Activated CD4-positive, alpha-beta memory T cell treated with anti-CD3 and anti-CD28 coated beads, Interleukin-2, amount 10 ng/mL, durations not matched to agents 7 days and 5 days (primary cell): Measurements from ENCODE around the gene PGP. TPM values are rescaled to one million over a fixed set of nuclear protein-coding genes. Genes with fewer than 3 reads are reported as not detected.
"Not testable (repeated sequence)": the region's sequence is repeated elsewhere in the genome, so short reads cannot be mapped to it uniquely, and the experiment has no call there.

Experiments
- CTCF ChIA-PET: fragments of 350-600 bp; sonication (Branson Sonifier 250); formaldehyde crosslinking; loops from one replicate; lab custom pipeline; 2021; ENCODE audit warnings: antibody characterized with exemption, inconsistent platforms; lab: Charles Lee
- POLR2A ChIA-PET: fragments of 350-600 bp; sonication (Branson Sonifier 250); formaldehyde crosslinking; loops from one replicate; lab custom pipeline; 2021; ENCODE audit warnings: antibody characterized with exemption; lab: Charles Lee
- DNase-seq: peaks from one replicate; pipeline ENCODE4 v3.0.0-alpha.2; 2020
- H3K27ac Mint-ChIP-seq: one replicate; pipeline ENCODE4 v1.8.0; 2021; ENCODE audit warnings: mild to moderate bottlenecking, mixed read lengths
- H3K27me3 Mint-ChIP-seq: one replicate; pipeline ENCODE4 v1.8.0; 2021; ENCODE audit warnings: mixed read lengths
- H3K36me3 Mint-ChIP-seq: one replicate; pipeline ENCODE4 v1.8.0; 2021; ENCODE audit warnings: low read depth, mixed read lengths
- H3K4me1 Mint-ChIP-seq: one replicate; pipeline ENCODE4 v1.8.0; 2021; ENCODE audit warnings: mixed read lengths
- H3K4me3 Mint-ChIP-seq: one replicate; pipeline ENCODE4 v1.8.0; 2021; ENCODE audit warnings: mild to moderate bottlenecking, mixed read lengths
- H3K9me3 Mint-ChIP-seq: one replicate; pipeline ENCODE4 v1.8.0; 2021; ENCODE audit warnings: mixed read lengths
- total RNA-seq, 2 experiments: library from RNA; stranded (reverse); gene quantifications; one replicate each; pipeline ENCODE4 v1.2.3, GENCODE V29; 2021

PGP gene
- total RNA-seq, 2 experiments from 2014 or later = 17.9 to 19.2 TPM

DNA sequence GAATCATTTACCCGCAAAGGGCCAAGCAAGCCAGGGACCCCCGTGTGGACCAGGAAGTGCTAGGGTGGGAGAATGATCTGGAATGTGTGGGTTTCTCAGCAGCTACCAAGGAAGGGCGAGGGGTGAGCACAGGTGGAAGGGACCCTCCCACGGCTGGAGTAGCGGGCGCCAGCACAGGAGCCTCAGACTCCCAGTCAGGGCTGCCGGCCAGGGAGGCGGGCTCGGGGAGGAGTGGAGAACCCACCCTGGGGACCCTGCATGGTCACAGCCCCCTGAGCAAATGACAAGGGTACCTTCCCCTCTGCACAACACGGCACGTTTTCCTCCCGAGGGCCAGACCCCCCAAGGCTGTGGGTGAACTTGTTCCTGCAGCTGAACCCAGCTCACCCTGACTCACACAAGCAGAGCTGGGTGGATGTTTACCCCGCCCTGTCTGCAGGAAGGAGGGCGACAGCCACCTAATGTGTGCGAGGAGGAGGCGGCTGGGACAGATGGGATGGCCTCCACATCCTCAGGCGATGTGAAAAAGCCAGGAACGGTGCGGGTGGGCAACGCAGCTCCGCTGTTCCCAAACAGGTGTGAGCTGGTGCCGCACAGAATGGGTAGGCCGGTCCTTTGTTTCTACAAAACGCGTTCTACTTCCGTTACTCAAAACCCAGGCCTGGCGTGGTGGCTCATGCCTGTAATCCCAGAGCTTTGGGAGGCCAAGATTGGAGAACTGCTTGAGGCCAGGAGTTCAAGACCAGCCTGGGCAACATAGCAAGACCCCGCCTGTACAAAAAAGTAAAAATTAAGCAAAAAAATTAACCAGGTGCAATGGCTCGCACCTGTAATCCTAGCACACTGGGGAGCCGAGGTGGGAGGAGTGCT is 30.5 kb upstream of the PGP start:
- DNase-seq = no peak
- Mint-ChIP-seq H3K27me3 (no peaks in the 10 kb centered on the region), H3K4me1 (peaks cover 3% of the 10 kb centered on the region), H3K9me3 (no peaks in the 10 kb centered on the region), H3K4me3 (no peak overlapping the region), H3K27ac (no peak overlapping the region), H3K36me3 (peaks cover 13% of the 10 kb centered on the region)
- ChIA-PET CTCF (no interaction called here), POLR2A (no interaction called here)

DNA sequence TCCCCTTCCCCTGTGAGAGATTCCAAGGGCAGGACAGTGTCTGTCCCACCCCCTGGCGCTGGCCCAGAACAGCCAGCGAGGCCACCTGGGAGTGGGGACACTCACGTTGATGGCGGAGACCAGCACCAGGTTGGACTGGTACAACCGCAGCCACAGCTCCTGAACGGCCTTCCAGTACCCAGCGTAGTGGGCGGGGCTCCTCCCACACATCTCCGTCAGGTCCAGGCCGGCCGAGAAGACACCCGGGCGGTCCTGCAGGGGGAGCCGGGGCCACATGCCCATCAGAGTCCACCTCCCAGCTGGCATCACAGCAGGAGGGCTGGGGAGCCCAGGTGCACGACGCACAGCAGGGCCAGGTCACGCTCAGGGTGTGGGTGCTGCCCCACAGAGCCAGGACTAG is 29.7 kb upstream of the PGP start:
- CTCF ChIA-PET = no interaction called here
- no peak overlapping the region for H3K27ac Mint-ChIP-seq
- H3K4me1 Mint-ChIP-seq = peaks cover 1% of the 10 kb centered on the region
- no peak for DNase-seq
- no peak overlapping the region for H3K4me3 Mint-ChIP-seq
- H3K27me3 Mint-ChIP-seq = no peaks in the 10 kb centered on the region
- POLR2A ChIA-PET = no interaction called here
- no peaks in the 10 kb centered on the region for H3K9me3 Mint-ChIP-seq
- H3K36me3 Mint-ChIP-seq = peaks cover 13% of the 10 kb centered on the region

DNA sequence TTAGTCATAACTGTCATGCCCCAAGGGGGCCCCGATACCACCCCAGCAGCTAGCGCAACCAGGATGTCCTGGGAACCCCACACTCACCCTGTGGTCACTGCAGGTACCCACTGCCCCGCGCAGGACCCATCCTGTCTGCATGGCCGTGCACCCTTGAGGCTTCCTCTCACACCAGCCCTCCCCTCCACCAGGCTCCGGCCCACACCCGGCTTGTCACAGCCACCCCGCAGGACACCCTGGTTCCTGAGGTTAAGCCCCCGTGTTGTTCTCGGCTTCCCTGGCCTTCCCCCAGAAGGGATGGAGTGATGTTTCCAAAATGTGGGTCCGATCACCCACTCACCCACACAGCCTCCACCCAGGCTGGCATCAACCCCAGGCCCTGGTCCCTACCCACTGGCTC is 29.1 kb upstream of the PGP start:
- POLR2A ChIA-PET = no interaction called here
- no peak overlapping the region for H3K4me3 Mint-ChIP-seq
- no peak overlapping the region for H3K27ac Mint-ChIP-seq
- H3K36me3 Mint-ChIP-seq = peaks cover 13% of the 10 kb centered on the region
- no peaks in the 10 kb centered on the region for H3K4me1 Mint-ChIP-seq
- H3K9me3 Mint-ChIP-seq = no peaks in the 10 kb centered on the region
- CTCF ChIA-PET = no interaction called here
- no peak for DNase-seq
- H3K27me3 Mint-ChIP-seq = no peaks in the 10 kb centered on the region

DNA sequence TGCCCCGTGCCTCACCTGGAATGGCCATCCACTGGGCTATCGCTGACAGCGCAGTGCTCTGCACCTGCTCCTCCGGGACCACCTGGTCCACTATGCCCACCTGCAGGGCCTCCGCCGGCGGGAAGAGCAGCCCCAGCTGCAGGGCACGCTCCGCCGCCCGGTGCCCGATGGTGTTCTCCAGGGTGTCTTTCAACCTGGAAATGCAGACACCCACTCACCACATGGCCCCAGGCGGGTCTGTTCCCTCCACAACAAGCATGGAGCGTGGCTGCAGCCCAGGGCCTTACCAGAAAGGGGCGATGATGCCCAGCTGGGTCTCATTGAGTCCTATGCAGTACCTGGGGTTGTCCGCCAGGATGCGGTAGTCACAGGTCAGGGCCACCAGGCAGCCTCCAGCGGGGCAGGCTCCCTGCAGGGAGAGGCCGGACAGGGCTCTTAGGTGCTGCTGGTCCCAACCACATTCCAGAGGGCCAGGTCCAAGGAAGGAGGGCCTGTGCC is 28.4 kb upstream of the PGP start:
- ChIA-PET POLR2A (interaction anchor here (0.6 to 1.5 kb wide), 2 partner anchors 26 to 28 kb away, joined by 3 to 5 read pairs; no protein-coding TSS in a partner anchor), CTCF (no interaction called here)
- DNase-seq = no peak
- H3K27me3 Mint-ChIP-seq = no peaks in the 10 kb centered on the region
- H3K27ac Mint-ChIP-seq = no peak overlapping the region
- H3K4me1 Mint-ChIP-seq = no peaks in the 10 kb centered on the region
- no peak overlapping the region for H3K4me3 Mint-ChIP-seq
- H3K36me3 Mint-ChIP-seq = peaks cover 13% of the 10 kb centered on the region
- H3K9me3 Mint-ChIP-seq = no peaks in the 10 kb centered on the region

DNA sequence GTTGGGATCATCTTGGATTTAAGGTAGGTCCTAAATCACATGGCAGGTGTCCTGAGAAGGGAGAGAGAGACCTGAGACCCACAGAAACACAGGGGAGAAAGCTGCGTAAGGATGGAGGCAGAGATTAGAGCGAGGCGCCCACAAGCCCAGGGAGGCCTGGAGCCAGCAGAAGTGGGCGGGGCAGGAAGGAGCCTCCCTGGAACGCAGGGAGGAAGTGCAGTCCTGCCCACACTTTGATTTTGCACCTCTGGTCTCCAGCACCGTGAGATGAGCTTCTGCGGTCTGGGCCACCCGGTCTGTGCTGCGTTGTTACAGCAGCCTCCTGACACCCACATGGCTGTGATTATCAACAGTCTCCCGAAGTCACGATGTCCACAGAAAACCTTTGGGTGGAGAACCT is 28.0 kb upstream of the PGP start:
- DNase-seq = no peak
- Mint-ChIP-seq H3K27me3 (no peaks in the 10 kb centered on the region), H3K9me3 (no peaks in the 10 kb centered on the region), H3K4me3 (no peak overlapping the region), H3K27ac (no peak overlapping the region), H3K4me1 (no peaks in the 10 kb centered on the region), H3K36me3 (peaks cover 13% of the 10 kb centered on the region)
- CTCF ChIA-PET = no interaction called here
- POLR2A ChIA-PET = interaction anchor here (0.6 to 1.5 kb wide), 3 partner anchors 11 to 28 kb away, joined by 3 to 5 read pairs (median 3); no protein-coding TSS in a partner anchor

DNA sequence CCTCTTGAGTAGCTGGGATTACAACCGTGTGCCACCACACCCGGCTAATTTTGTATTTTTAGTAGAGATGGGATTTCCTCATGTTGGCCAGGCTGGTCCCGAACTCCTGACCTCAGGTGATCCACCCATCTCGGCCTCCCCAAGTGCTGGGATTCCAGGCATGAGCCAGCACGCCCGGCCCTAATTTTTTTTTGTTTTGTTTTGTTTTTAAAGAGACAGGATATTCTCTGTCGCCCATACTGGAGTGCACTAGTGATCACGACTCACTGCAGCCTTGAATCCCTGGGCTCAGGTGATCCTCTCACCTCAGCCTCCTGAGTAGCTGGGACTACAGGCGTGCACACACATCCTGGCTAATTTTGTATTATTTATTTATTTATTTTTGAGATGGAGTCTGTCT is 25.7 kb upstream of the PGP start:
- POLR2A ChIA-PET = not testable (repeated sequence)
- CTCF ChIA-PET = interaction anchor here (1.3 kb wide), 1 partner anchor 11 kb away, joined by 4 read pairs; the partner anchor contains the start of gene ECI1

DNA sequence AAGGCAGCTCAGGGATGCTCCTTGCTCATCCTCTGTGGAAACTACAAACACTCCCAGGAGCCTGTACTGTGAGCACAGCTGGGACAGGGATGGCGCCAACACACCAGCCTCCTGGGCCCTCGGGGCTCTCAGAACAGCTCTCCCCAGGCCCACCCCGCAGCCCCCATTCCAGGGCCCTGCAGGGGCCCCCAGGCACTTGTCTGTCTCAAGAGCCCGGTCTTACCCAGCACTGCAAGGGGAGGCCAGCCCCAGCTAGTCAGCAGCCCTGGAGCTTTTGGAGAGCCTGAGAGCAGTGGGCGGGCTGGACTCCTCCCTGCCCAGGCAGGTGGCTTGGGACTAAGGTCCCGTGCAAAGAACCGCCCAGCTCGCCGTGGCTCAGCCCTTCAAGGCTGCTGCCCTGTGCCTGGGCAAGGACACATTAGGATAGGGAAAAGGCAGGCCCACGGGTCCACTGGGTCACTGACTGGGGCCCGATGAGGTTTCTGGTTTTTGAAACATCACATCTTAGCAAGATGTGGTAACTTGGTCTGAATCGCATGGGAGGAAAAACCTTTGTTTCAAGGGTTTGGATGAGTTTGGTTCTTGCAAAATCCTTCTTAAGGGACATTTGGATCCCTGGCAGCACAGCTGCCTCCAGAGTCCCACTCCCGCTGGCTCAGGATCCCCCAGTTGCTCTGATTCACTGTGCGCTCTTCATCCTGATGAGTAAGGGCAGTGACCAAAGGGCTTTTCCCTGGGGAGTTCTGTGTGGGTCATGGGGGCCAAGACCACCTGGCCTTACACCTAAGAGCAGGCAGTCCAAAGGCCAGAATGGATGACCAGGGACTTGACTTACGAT is 24.4 kb upstream of the PGP start:
- Mint-ChIP-seq H3K27me3 (no peaks in the 10 kb centered on the region), H3K9me3 (no peaks in the 10 kb centered on the region), H3K27ac (no peak overlapping the region), H3K36me3 (peaks cover 9% of the 10 kb centered on the region), H3K4me1 (no peaks in the 10 kb centered on the region), H3K4me3 (no peak overlapping the region)
- POLR2A ChIA-PET = interaction anchor here (1.2 to 1.5 kb wide), 2 partner anchors 13 to 84 kb away, joined by 3 to 5 read pairs; partner anchors contain the start of gene TRAF7
- CTCF ChIA-PET = no interaction called here
- DNase-seq = no peak

More for the DNA sequence above, 25.7 kb upstream of the PGP start:
- not testable (repeated sequence) for H3K9me3 Mint-ChIP-seq, DNase-seq, H3K27ac Mint-ChIP-seq, H3K4me1 Mint-ChIP-seq, H3K4me3 Mint-ChIP-seq, H3K27me3 Mint-ChIP-seq, H3K36me3 Mint-ChIP-seq

DNA sequence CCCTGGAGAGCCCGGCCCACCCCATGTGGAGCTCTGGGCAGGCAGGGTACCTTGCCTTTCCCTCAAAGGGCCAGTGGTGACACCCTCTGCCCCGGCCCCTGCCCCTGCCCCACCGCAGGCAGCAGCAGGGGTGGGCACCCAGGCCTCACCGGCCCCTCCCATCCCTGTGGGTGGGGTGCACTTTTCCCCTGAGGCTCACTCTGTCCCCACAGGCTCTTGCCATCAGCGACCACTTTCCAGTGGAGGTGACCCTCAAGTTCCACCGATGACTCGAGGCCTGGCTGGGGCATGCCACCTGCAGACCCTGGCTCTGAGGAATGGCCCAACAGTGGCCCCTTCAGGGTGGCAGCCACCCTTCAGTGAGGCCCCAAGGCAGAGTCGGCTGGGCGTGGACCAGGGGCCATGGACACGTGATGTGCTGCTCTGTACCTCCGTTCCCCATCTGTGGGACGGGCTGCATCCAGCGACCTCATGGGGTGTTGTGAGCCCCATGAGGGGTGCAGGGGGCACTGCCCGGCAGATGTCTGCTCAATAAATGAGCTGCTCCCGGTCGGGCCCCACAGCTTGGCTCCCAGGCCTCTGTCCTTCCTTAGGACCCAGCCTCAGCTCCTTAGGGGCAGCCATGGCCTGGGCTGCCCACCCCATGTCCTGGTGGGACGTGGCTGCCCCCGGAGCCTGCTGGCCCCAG is 23.7 kb upstream of the PGP start:
- ChIA-PET POLR2A (interaction anchor here (1.2 to 2.5 kb wide), 3 partner anchors 14 to 83 kb away, joined by 3 to 11 read pairs (median 5); partner anchors contain the start of genes ECI1 and TRAF7), CTCF (no interaction called here)
- Mint-ChIP-seq H3K27me3 (no peaks in the 10 kb centered on the region), H3K4me3 (no peak overlapping the region), H3K27ac (no peak overlapping the region), H3K9me3 (no peaks in the 10 kb centered on the region), H3K4me1 (no peaks in the 10 kb centered on the region), H3K36me3 (peaks cover 6% of the 10 kb centered on the region)
- DNase-seq = no peak

DNA sequence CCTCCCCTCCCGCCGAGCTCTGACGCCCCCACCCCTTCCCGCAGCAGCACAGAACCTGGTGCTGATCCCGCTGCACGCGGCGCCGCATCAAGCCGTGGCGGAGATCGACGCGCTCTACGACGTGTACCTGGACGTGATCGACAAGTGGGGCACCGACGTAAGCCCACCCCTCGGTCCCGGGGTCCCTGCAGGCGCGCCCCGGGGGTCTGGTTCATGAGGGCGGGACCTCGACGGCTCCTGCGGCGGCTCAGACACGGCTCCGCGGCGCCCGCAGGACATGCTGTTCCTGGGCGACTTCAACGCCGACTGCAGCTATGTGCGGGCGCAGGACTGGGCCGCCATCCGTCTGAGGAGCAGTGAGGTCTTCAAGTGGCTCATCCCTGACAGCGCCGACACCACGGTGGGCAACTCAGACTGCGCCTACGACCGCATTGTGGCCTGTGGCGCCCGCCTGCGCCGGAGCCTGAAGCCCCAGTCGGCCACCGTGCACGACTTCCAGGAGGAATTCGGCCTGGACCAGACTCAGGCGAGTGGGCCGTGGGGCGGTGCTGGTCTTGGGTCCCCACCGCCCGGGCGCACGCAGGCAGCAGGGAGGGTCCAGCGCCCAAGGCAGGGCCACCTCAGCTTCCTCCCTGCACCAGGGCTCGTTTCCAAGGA is 23.0 kb upstream of the PGP start:
- DNase-seq = no peak
- ChIA-PET CTCF (no interaction called here), POLR2A (interaction anchor here (1.5 to 2.5 kb wide), 2 partner anchors 14 to 82 kb away, joined by 3 to 11 read pairs; partner anchors contain the start of genes ECI1 and TRAF7)
- Mint-ChIP-seq H3K36me3 (peaks cover 6% of the 10 kb centered on the region), H3K4me3 (no peak overlapping the region), H3K27me3 (no peaks in the 10 kb centered on the region), H3K27ac (no peak overlapping the region), H3K9me3 (no peaks in the 10 kb centered on the region), H3K4me1 (no peaks in the 10 kb centered on the region)

DNA sequence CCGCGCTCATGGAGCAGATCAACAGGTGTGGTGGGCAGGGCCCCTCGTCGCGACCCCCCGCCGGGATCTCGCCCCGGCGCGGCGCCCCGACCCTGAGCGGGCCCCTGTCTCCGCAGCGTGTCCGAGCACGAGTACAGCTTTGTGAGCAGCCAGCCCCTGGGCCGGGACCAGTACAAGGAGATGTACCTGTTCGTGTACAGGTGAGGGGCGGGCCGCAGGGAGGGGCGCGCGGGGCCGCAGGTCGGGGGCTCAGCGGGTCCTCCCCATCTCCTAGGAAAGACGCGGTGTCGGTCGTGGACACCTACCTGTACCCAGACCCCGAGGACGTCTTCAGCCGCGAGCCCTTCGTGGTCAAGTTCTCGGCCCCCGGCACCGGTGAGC is 22.5 kb upstream of the PGP start:
- POLR2A ChIA-PET = interaction anchor here (1.6 to 2.5 kb wide), 2 partner anchors 15 to 23 kb away, joined by 7 to 11 read pairs; partner anchors contain the start of genes ECI1 and PGP
- Mint-ChIP-seq H3K4me3 (no peak overlapping the region), H3K36me3 (peaks cover 2% of the 10 kb centered on the region), H3K9me3 (no peaks in the 10 kb centered on the region), H3K4me1 (no peaks in the 10 kb centered on the region), H3K27ac (no peak overlapping the region), H3K27me3 (no peaks in the 10 kb centered on the region)
- DNase-seq = no peak
- CTCF ChIA-PET = no interaction called here

DNA sequence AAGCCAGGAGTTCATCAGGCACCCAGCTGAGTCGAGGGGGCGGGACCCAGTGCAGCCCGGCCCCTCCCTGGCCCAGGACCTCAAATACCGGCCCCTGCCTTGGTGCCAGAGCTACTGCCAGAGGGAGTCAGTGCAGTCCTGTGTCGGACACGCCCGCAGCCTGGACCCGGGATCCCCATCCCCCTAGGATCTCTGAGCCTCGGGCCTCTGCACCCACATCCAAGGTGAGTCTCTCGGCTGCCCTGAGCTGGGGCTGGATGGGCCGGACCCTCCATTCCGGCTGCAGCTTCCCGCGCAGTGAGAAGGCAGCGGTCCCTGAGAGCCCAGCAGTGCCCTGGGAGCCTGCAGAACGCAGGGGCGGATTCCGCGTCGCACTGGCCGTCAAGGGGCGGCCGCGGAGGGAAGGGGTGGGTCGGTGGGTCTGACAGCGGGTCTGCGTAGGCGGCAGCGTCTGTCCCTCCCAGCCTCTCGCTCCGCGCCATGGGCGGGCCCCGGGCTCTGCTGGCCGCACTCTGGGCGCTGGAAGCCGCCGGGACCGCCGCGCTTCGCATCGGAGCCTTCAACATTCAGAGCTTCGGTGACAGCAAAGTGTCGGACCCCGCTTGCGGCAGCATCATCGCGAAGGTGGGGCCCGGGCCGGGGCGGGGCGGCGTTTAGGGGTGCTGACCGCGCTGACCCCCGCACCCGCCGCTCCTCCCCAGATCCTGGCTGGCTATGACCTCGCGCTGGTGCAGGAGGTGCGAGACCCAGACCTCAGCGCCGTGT is 21.9 kb upstream of the PGP start, which contains the start of gene DNASE1L2:
TSS of gene DNASE1L2 (plus strand) at position 108 of the 765 bp plus-strand sequence. CDS start at position 481, 373 bp downstream.
- DNase-seq = no peak
- peaks cover 5% of the 10 kb centered on the region for H3K36me3 Mint-ChIP-seq
- H3K9me3 Mint-ChIP-seq = no peaks in the 10 kb centered on the region
- H3K27ac Mint-ChIP-seq = no peak within 1 kb of the TSS
- no peaks in the 10 kb centered on the region for H3K4me1 Mint-ChIP-seq
- ChIA-PET CTCF (no interaction called here), POLR2A (interaction anchor here (0.8 to 2.5 kb wide), 3 partner anchors 11 to 22 kb away, joined by 3 to 11 read pairs (median 7); partner anchors contain the start of genes ECI1 and PGP)
- H3K27me3 Mint-ChIP-seq = no peaks in the 10 kb centered on the region
- no peak within 1 kb of the TSS for H3K4me3 Mint-ChIP-seq
